Stimulated activated CD8-positive, alpha-beta memory T cell treated with anti-CD3 and anti-CD28 coated beads, Interleukin-12 subunit alpha, Interleukin-12 subunit beta, amount 100 ng/mL, for 4 hours (primary cell): ENCODE data around the gene PKD1.

Source experiments
- DNase-seq: peaks from one replicate; pipeline ENCODE4 v3.0.0-alpha.2; 2020; ENCODE audit warnings: low read depth

The PKD1 gene

DNA sequence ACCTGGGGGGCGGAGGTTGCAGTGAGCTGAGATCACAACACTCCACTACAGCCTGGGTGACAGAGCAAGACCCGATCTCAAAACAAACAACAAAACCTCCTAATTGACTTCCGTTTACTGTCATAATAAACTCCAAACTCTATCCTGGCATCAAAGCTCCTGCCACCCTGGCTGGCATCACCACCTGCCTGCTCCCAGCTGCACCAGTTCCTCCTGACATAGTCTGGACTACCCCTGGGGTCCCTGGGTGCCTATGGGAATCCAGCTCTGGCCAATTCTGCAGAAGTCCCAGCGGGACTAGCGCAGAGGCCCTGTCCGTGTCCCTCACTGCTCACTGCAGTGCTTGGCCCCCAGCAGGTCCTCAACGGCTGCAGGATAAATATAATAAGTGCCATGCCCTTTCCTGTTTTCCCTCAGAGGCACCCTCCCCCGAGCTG, 88.8 kb downstream of the PKD1 start:
- no peak for DNase-seq

DNA sequence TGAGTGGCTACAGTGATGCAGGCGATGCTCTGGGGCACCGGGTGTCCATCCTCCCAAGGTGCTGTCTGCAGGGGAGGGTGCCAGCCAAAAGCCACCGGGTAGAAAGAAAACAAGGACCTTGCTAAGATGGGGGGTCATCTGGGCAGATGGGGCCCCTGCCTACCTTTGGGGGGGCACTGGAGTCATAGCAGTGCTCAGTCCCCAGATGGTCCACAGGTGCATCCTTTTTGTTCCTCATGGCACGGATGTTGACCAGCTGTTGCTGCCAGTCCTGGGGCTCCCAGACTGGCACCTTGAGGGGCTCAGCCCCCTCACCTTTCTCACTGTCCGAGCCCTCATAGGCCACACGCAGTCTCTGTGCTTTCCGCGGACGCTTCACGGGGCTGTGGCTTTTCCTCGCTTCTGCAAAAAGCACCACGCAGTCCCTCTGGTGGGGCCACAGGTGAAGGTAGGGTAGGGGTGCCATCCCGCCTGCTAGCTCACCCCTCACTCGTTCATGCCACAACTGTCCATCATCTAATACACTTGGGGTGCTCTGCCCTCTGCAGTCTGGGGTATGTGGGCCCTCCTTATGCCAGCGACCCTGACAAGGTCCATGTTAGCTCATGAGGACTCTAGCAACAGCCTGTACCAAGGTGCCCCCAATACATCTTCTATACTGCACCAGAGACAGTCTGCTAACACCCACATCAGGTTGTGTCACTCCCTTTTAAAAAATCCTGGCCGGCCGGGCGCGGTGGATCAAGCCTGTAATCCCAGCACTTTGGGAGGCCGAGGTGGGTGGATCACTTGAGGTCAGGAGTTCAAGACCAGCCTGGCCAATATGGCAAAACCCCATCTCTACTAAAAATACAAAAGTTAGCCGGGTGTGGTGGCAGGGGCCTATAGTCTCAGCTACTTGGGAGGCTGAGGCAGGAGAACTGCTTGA, 89.5 kb downstream of the PKD1 start:
- no peak for DNase-seq

DNA sequence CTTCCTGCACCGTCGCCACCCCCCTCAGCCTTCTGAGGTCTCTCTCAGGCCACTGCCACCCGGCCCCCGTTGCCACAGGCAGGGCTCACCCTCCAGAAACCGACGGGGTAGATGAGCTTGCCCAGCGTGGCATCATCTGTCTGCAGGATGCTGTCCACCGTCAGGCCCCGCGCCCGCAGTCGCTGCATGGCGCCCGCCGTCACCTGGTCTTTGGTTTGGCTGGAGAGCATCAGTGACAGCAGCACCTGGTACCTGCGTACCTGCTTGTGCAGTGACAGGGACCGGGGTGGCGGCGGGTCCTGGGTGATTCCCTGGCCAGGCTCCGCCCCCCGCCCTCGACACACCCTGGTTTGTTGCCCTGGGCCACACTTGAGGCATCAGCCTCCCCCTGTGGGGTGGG, 91.2 kb downstream of the PKD1 start:
- no peak for DNase-seq

GRCh38 chr16:2043667-2044451, 91.8 kb downstream of the PKD1 start:
- no peak for DNase-seq

- DNase-seq, result no peak
These were observed 92.6 kb downstream of the PKD1 start for GRCh38 chr16:2042986-2043666.

- no peak for DNase-seq
These were observed 93.3 kb downstream of the PKD1 start for GRCh38 chr16:2042171-2042985.

- DNase-seq, result no peak
These were observed 94.7 kb downstream of the PKD1 start for GRCh38 chr16:2040787-2041522.

DNA sequence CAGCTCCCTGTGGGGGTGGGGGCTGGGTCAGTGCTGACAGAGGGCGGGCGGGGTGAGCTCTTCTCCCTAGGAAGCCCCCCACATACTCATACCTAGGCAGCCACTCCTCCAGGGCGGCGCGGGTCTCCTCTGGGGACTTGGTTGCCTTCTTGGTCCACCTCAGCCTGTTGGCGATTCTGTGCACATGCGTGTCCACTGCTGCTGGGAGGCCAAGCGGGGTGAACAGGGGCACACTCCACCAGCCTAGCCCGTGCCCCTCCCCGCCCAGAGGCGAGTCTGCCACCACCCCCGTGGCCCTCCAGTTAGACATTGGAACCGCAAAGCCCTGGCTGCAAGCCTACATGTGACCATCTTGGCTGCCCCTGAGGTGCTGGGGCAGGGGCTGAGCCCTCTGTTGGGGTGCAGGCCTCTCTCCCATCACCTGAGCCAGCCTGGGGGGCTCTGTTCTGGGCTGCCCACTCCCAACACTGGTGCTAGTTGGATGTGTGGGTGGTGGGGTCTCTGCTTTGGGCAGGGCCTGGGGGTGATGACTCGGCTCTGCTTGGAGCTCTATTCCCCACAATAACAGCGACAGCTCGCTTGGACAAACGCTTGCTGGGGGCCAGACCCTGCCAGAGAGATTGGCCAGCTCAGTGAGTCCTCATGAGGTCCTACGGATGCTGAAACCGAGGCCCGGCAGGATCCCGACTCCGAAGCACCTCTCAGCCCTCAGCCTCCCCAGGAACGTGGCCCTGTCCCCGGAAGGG, 95.5 kb downstream of the PKD1 start:
- no peak for DNase-seq

DNA sequence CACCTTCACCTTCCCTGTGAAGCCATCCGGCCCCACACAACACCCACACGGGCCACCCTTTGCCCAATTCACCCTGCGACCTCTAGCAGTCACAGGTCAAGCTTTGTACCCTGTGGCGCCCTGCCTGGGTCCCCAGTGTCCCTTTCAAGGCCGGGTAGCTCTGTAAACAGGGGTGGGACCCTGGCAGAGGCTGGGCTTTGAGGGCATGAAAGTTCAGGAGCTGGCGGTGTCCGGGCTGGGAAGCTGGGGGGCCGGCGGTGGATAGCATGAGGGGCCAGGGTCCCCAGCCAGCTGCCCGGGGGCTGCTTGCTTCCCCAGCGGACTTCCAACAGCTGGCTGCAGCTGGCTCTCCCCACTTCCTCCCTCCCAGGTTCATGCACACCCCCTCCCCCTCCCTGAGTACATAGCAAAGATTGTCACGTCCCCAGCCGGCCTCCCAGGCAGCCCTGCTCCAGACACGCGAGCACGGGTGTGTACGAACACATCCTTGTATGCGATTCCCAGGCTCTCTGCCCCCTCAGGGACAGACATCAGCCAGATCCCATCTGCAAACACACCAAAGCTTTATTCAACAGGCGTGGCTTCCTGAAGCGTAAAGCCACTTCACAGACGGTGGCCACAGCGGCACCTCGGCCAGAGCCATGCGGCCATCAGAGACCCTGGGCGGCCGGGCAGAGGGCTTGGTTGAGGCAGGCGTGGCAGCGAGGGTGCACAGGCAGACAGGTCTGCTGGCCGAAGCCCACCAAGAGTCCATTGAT, 96.2 kb downstream of the PKD1 start:
- no peak for DNase-seq
